ENCODE data around the gene FIZ1.

FIZ1 gene

DNA sequence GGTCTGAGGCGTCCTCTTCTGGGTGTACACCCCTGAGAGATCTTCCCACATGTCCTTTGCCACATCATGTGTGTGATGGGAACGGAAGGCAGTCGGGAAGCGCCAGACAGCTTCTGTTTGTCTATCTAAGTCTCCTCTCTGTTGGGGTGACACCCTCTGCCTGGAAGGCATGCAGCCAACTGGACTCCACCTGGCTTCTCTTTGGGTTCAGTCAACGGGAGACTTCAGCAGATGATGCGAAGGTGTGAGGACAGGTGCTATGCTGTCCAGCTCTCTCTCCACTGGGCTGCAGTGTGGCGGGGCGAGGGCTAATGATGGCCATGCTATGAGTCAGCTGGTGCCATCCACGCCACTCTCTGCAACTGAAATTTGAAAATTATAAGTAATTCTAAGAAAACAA lies 39.6 kb downstream of the FIZ1 start:
- TF ChIP-seq, protein P1, sequence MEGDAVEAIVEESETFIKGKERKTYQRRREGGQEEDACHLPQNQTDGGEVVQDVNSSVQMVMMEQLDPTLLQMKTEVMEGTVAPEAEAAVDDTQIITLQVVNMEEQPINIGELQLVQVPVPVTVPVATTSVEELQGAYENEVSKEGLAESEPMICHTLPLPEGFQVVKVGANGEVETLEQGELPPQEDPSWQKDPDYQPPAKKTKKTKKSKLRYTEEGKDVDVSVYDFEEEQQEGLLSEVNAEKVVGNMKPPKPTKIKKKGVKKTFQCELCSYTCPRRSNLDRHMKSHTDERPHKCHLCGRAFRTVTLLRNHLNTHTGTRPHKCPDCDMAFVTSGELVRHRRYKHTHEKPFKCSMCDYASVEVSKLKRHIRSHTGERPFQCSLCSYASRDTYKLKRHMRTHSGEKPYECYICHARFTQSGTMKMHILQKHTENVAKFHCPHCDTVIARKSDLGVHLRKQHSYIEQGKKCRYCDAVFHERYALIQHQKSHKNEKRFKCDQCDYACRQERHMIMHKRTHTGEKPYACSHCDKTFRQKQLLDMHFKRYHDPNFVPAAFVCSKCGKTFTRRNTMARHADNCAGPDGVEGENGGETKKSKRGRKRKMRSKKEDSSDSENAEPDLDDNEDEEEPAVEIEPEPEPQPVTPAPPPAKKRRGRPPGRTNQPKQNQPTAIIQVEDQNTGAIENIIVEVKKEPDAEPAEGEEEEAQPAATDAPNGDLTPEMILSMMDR (IDR thresholded peaks at IDR 0.05; ENCODE audit: extremely low read depth, insufficient read depth, missing control alignments): no peak
- no peak for DNase-seq (ENCODE audit: low spot score)
- in situ Hi-C loops (cut with MboI; ENCODE audit: low pct_unique_long_range_greater_than_20kb, low sequenced_read_pairs, unreplicated experiment): no loop called here

DNA sequence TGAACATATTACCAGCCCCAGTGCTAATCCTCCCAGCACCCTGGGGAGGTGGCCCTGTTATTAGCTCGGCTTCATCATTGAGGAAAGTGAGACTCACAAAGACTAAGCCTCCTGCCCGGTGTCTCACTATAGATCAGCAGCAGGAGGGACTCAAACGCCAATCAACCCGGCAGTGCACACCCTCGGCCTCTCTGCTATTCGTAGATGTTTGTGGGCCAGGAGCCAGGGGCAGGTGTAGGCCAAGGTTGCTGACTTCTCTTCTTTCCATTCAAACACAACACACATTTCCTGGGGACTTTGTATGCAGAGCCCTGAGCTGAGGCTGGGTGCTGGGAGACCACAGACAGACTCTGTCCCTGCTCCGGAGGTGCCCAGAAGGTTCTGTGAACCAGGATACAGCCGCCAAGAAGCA lies 44.6 kb downstream of the FIZ1 start:
- no peak for DNase-seq (ENCODE audit: low spot score)
- TF ChIP-seq, protein P1 (IDR thresholded peaks at IDR 0.05; ENCODE audit: extremely low read depth, insufficient read depth, missing control alignments): no peak
- in situ Hi-C loops (cut with MboI; ENCODE audit: low pct_unique_long_range_greater_than_20kb, low sequenced_read_pairs, unreplicated experiment): no loop called here

DNA sequence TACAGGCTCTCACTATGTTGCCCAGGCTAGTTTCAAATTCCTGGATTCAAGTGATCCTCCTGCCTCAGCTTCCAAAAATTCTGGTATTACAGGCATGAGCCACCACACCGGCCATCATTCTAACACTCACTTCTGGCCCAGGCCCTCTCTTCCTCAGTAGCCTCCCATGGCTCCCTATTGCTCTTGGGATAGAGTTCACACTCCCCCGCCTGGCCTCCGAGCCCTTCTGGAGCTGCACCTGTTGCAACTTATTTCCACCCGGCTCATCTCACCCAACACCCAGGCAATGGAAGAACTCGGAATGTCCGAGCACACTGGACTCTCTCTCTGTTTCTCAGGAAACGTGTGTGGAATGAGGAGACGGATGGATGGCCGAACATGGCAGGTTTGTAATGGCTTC lies 45.0 kb downstream of the FIZ1 start:
- in situ Hi-C loops (cut with MboI; ENCODE audit: low pct_unique_long_range_greater_than_20kb, low sequenced_read_pairs, unreplicated experiment): no loop called here
- TF ChIP-seq, protein P1 (IDR thresholded peaks at IDR 0.05; ENCODE audit: extremely low read depth, insufficient read depth, missing control alignments): no peak
- no peak for DNase-seq (ENCODE audit: low spot score)

DNA sequence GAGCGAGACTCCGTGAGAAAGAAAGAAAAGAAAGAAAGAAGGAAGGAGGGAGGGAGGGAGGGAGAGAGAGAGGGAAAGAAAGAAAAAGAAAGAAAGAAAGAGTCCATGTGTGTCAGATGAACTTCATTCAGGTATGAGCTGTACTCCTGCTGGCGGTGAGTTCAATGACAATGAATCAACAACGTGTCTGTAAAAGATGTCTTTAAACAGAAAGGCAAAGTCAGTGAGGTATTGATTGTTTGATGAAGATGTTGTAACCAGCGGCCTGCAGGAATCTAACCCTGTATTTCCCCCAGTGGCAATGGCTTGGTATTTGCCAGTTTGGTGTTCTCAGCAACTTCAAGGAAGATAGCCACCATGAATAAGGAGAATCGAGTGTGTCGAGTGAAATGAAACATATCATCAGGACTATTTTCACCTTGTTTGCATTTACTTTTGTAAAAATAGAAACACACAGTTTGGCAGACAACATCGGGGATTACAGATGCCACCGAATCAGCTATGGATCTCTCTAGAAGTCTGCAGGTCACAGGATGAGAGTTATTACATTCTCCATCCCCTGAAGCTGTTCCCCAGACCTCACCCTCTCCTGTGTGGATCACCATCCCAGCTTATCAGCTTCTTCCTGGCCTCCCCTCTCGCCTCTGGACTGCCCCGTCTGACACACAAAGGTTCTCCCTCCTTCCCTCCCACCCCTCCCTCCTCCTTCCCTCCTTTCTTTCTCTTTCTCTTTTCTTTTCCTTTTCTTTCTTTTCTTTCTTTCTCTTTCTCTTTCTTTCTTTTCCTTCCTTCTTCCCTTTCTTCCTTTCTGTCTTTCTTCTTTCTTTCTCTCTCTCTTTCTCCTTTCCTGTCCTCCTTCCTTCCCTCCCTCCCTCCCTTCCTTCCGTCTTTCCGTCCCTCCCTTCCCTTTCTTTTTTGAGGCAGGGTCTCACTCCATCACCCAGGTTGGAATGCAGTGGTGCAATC lies 45.8 kb downstream of the FIZ1 start:
- in situ Hi-C loops (cut with MboI; ENCODE audit: low pct_unique_long_range_greater_than_20kb, low sequenced_read_pairs, unreplicated experiment): no loop called here
- TF ChIP-seq, protein P1 (IDR thresholded peaks at IDR 0.05; ENCODE audit: extremely low read depth, insufficient read depth, missing control alignments): no peak
- no peak for DNase-seq (ENCODE audit: low spot score)

DNA sequence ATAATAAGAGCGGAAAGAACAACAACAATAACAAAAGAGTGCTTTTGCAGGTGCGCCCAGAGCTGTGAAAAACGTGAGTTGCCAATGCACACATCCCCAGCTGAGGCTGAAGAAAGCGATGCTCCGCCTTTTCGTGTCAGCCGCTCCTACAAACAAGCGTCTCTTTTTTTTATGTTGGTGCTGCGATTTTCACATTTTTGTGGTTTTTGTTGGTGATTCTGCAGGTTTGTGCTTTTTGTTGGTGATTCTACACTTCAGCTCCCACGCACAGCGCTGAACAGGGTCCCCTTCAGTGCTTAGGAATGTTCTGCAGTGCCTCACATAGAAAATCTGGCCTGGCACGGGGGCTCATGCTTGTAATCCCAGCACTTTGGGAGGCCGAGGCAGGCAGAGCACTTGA lies 46.7 kb downstream of the FIZ1 start:
- in situ Hi-C loops (cut with MboI; ENCODE audit: low pct_unique_long_range_greater_than_20kb, low sequenced_read_pairs, unreplicated experiment): no loop called here
- TF ChIP-seq, protein P1 (IDR thresholded peaks at IDR 0.05; ENCODE audit: extremely low read depth, insufficient read depth, missing control alignments): no peak
- no peak for DNase-seq (ENCODE audit: low spot score)

DNA sequence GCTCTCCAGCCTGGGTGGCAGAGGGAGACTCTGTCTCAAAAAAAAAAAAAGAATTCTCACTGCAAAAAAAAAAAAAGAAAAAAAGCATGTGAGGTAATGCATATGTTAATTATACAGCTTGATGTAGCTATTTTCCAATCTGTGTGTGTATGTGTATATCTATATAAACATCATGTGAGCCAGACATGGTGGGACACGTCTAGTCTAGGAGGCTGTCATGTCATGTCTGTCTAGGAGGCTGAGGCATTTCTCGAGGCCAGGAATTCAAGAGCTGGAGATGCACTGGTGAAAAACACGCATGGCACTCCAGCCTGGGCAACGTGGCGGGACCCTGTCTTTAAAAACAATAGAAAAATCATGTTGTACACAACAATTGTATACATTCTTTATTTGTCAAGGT lies 47.1 kb downstream of the FIZ1 start:
- in situ Hi-C loops (cut with MboI; ENCODE audit: low pct_unique_long_range_greater_than_20kb, low sequenced_read_pairs, unreplicated experiment): no loop called here
- TF ChIP-seq, protein P1 (IDR thresholded peaks at IDR 0.05; ENCODE audit: extremely low read depth, insufficient read depth, missing control alignments): no peak

More for the DNA sequence above, 47.1 kb downstream of the FIZ1 start:
- no peak for DNase-seq (ENCODE audit: low spot score)
